ENCODE data around the gene SPECC1L.

The SPECC1L gene

DNA sequence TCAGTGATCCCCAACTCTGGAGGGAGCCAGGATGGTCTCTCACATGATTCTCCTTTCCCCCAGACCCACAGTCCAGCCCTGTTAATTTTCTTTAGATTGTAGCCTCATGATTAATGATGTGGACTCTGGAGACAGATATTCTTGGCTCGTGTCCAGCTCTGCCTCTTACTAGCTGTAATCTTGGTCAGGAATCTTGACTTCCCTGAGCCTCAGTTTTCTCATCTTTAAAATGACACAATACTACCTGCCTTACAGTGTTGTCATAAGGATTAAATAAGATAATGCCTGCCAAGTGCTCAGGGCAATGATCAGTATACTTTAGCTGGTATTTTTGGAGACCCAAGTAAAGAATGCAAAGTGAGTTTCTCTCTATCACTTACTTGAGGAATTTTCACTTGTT is 60.0 kb downstream of the SPECC1L start:
- Histone ChIP-seq H3K9ac (ENCODE audit: low read depth in 1 of 2, low read length in 2 of 2) (no peak overlapping the region), H3K36me3 (ENCODE audit: control insufficient read depth in 1 of 2, insufficient read depth in 2 of 2, low read length in 2 of 2) (peaks cover 13 to 33% of the 10 kb centered on the region in 2 donors), H3K27me3 (ENCODE audit: control insufficient read depth in 1 of 2, insufficient read depth in 2 of 2, low read length in 2 of 2) (no peaks in the 10 kb centered on the region), H3K4me1 (ENCODE audit: control insufficient read depth in 1 of 2, insufficient read depth in 2 of 2, low read length in 2 of 2) (no peaks in the 10 kb centered on the region), H3K4me3 (ENCODE audit: low read depth in 1 of 2, low read length in 2 of 2) (no peak overlapping the region), H3K27ac (ENCODE audit: low read depth, low read length) (no peak overlapping the region), H3K9me3 (ENCODE audit: control insufficient read depth in 1 of 2, low read length in 2 of 2) (no peaks in the 10 kb centered on the region)

- Histone ChIP-seq H3K27ac (ENCODE audit: low read depth, low read length) (no peak overlapping the region), H3K9ac (ENCODE audit: low read depth in 1 of 2, low read length in 2 of 2) (no peak overlapping the region), H3K9me3 (ENCODE audit: control insufficient read depth in 1 of 2, low read length in 2 of 2) (no peaks in the 10 kb centered on the region), H3K4me3 (ENCODE audit: low read depth in 1 of 2, low read length in 2 of 2) (no peak overlapping the region), H3K4me1 (ENCODE audit: control insufficient read depth in 1 of 2, insufficient read depth in 2 of 2, low read length in 2 of 2) (no peaks in the 10 kb centered on the region), H3K36me3 (ENCODE audit: control insufficient read depth in 1 of 2, insufficient read depth in 2 of 2, low read length in 2 of 2) (peaks cover 13 to 32% of the 10 kb centered on the region in 2 donors), H3K27me3 (ENCODE audit: control insufficient read depth in 1 of 2, insufficient read depth in 2 of 2, low read length in 2 of 2) (no peaks in the 10 kb centered on the region)
Measured at GRCh38 chr22:24331468-24332440, 61.1 kb downstream of the SPECC1L start.

GRCh38 chr22:24333301-24333700 is 62.7 kb downstream of the SPECC1L start:
- H3K36me3 ChIP-seq (ENCODE audit: control insufficient read depth in 1 of 2, insufficient read depth in 2 of 2, low read length in 2 of 2): peaks cover 14 to 38% of the 10 kb centered on the region in 2 donors
- no peaks in the 10 kb centered on the region for H3K4me1 ChIP-seq (ENCODE audit: control insufficient read depth in 1 of 2, insufficient read depth in 2 of 2, low read length in 2 of 2)
- no peak overlapping the region for H3K27ac ChIP-seq (ENCODE audit: low read depth, low read length)
- H3K9me3 ChIP-seq (ENCODE audit: control insufficient read depth in 1 of 2, low read length in 2 of 2): no peaks in the 10 kb centered on the region
- no peaks in the 10 kb centered on the region for H3K27me3 ChIP-seq (ENCODE audit: control insufficient read depth in 1 of 2, insufficient read depth in 2 of 2, low read length in 2 of 2)
- no peak overlapping the region for H3K4me3 ChIP-seq (ENCODE audit: low read depth in 1 of 2, low read length in 2 of 2)
- no peak overlapping the region for H3K9ac ChIP-seq (ENCODE audit: low read depth in 1 of 2, low read length in 2 of 2)

DNA sequence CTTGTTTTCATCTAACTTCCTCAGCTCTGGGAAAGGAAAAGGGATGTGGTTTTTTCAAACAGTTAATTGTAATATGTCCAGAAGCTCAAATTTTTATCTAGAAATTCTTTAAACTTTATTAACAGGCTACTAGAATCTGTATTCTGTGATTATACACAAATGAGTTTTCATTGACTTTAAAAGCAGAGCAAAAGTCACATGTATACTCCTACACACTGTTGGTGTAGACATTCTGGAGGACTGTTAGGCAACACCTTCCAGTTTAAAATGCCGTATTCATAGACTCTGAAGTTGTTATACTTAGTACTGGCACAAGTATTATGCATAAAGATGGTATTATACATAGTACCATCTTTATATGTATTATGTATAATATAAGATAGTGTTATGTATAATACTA is 64.9 kb downstream of the SPECC1L start:
- H3K27ac ChIP-seq (ENCODE audit: low read depth, low read length): no peak overlapping the region
- H3K27me3 ChIP-seq (ENCODE audit: control insufficient read depth in 1 of 2, insufficient read depth in 2 of 2, low read length in 2 of 2): no peaks in the 10 kb centered on the region
- no peaks in the 10 kb centered on the region for H3K9me3 ChIP-seq (ENCODE audit: control insufficient read depth in 1 of 2, low read length in 2 of 2)
- peaks cover 0 to 7% of the 10 kb centered on the region in 2 donors for H3K4me1 ChIP-seq (ENCODE audit: control insufficient read depth in 1 of 2, insufficient read depth in 2 of 2, low read length in 2 of 2)
- peaks cover 23 to 44% of the 10 kb centered on the region in 2 donors for H3K36me3 ChIP-seq (ENCODE audit: control insufficient read depth in 1 of 2, insufficient read depth in 2 of 2, low read length in 2 of 2)
- no peak overlapping the region for H3K9ac ChIP-seq (ENCODE audit: low read depth in 1 of 2, low read length in 2 of 2)
- H3K4me3 ChIP-seq (ENCODE audit: low read depth in 1 of 2, low read length in 2 of 2): no peak overlapping the region

GRCh38 chr22:24337894-24338645 is 67.4 kb downstream of the SPECC1L start:
- Histone ChIP-seq H3K9me3 (ENCODE audit: control insufficient read depth in 1 of 2, low read length in 2 of 2) (no peaks in the 10 kb centered on the region), H3K9ac (ENCODE audit: low read depth in 1 of 2, low read length in 2 of 2) (no peak overlapping the region), H3K4me3 (ENCODE audit: low read depth in 1 of 2, low read length in 2 of 2) (no peak overlapping the region), H3K27me3 (ENCODE audit: control insufficient read depth in 1 of 2, insufficient read depth in 2 of 2, low read length in 2 of 2) (no peaks in the 10 kb centered on the region), H3K36me3 (ENCODE audit: control insufficient read depth in 1 of 2, insufficient read depth in 2 of 2, low read length in 2 of 2) (peaks cover 36 to 59% of the 10 kb centered on the region in 2 donors), H3K27ac (ENCODE audit: low read depth, low read length) (no peak overlapping the region), H3K4me1 (ENCODE audit: control insufficient read depth in 1 of 2, insufficient read depth in 2 of 2, low read length in 2 of 2) (peaks cover 0 to 7% of the 10 kb centered on the region in 2 donors)

DNA sequence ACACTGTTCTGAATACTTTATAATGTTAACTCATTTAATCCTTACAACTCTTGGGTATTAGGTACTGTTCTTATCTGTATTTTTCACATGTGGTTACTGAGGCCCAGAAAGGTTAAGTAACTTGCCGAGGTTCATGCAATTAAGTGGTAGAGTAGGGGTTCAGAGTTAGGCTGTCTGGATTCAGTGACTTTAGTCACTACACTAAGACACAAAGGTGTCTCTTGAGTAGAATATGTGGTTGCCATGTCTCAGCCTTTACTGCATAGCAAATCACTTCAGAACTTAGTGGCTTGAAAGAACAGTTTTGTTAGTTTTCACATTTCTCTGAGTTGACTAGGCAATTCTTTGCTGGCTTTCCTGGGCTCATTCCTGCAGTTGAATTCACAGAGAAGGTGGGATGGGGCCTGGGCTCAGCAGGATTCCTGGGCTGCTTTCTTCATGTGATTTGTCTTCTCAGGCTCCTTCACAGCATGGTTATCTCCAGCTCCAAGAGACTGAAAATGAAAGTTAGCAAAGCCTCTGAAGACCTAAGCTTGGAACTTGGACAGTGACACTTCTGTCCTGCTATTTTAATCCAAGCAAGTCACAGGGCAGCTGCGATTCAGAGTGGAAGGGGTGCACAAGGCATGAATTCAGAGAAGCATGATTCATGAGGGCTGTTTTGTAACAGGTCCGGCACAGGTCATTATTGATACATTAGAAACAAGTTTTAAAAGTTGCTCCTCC is 68.3 kb downstream of the SPECC1L start:
- Histone ChIP-seq H3K27me3 (ENCODE audit: control insufficient read depth in 1 of 2, insufficient read depth in 2 of 2, low read length in 2 of 2) (no peaks in the 10 kb centered on the region), H3K9me3 (ENCODE audit: control insufficient read depth in 1 of 2, low read length in 2 of 2) (no peaks in the 10 kb centered on the region), H3K36me3 (ENCODE audit: control insufficient read depth in 1 of 2, insufficient read depth in 2 of 2, low read length in 2 of 2) (peaks cover 36 to 59% of the 10 kb centered on the region in 2 donors), H3K4me1 (ENCODE audit: control insufficient read depth in 1 of 2, insufficient read depth in 2 of 2, low read length in 2 of 2) (peaks cover 0 to 7% of the 10 kb centered on the region in 2 donors), H3K27ac (ENCODE audit: low read depth, low read length) (no peak overlapping the region), H3K9ac (ENCODE audit: low read depth in 1 of 2, low read length in 2 of 2) (no peak overlapping the region), H3K4me3 (ENCODE audit: low read depth in 1 of 2, low read length in 2 of 2) (no peak overlapping the region)

GRCh38 chr22:24339452-24339747 is 68.8 kb downstream of the SPECC1L start:
- H3K4me1 ChIP-seq (ENCODE audit: control insufficient read depth in 1 of 2, insufficient read depth in 2 of 2, low read length in 2 of 2): peaks cover 0 to 7% of the 10 kb centered on the region in 2 donors
- peaks cover 38 to 60% of the 10 kb centered on the region in 2 donors for H3K36me3 ChIP-seq (ENCODE audit: control insufficient read depth in 1 of 2, insufficient read depth in 2 of 2, low read length in 2 of 2)
- H3K4me3 ChIP-seq (ENCODE audit: low read depth in 1 of 2, low read length in 2 of 2): no peak overlapping the region
- no peak overlapping the region for H3K9ac ChIP-seq (ENCODE audit: low read depth in 1 of 2, low read length in 2 of 2)
- H3K27me3 ChIP-seq (ENCODE audit: control insufficient read depth in 1 of 2, insufficient read depth in 2 of 2, low read length in 2 of 2): no peaks in the 10 kb centered on the region
- H3K9me3 ChIP-seq (ENCODE audit: control insufficient read depth in 1 of 2, low read length in 2 of 2): no peaks in the 10 kb centered on the region
- no peak overlapping the region for H3K27ac ChIP-seq (ENCODE audit: low read depth, low read length)

DNA sequence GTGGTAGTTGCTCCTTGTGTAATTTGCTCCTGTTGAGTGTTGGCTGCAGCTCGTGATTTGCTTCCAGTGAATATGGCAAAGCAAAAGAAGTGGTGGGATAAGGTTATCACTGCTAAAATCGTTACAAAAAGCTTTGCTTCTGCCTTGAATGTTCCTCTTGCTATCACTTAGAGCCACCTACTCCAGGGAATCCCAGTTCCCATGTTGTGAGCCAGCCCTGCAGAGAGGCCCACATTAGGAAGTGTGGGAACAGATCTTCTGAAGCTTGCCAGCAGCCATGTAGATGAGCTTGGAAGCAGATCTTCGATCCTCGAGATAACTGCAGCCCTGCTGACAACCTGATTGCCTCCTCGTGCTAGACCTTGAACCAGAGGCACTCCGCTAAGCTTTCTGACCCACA is 71.0 kb downstream of the SPECC1L start:
- Histone ChIP-seq H3K27me3 (ENCODE audit: control insufficient read depth in 1 of 2, insufficient read depth in 2 of 2, low read length in 2 of 2) (no peaks in the 10 kb centered on the region), H3K27ac (ENCODE audit: low read depth, low read length) (no peak overlapping the region), H3K9ac (ENCODE audit: low read depth in 1 of 2, low read length in 2 of 2) (no peak overlapping the region), H3K36me3 (ENCODE audit: control insufficient read depth in 1 of 2, insufficient read depth in 2 of 2, low read length in 2 of 2) (peaks cover 32 to 51% of the 10 kb centered on the region in 2 donors), H3K4me1 (ENCODE audit: control insufficient read depth in 1 of 2, insufficient read depth in 2 of 2, low read length in 2 of 2) (peaks cover 0 to 7% of the 10 kb centered on the region in 2 donors), H3K4me3 (ENCODE audit: low read depth in 1 of 2, low read length in 2 of 2) (no peak overlapping the region), H3K9me3 (ENCODE audit: control insufficient read depth in 1 of 2, low read length in 2 of 2) (no peaks in the 10 kb centered on the region)

DNA sequence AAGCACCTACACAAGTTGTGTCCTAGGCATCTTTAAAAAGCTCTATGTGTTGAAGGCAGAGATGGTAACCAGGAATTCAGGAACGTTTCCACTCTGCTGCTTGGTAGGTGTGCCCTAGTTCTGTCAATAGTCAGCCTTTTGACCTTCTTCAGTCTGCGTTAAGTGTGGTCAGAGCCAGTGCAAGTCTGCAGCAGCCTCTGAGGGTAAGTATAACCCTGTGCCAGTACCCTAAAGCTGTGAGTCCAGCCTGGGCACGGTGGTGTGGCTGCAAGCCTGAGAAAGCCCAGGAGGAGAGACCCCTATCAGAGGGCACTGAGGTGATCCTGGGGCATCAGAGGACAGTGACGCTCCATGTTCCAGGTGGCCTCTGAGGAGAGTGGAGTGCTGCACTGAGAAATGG is 80.0 kb downstream of the SPECC1L start:
- Histone ChIP-seq H3K4me1 (ENCODE audit: control insufficient read depth in 1 of 2, insufficient read depth in 2 of 2, low read length in 2 of 2) (no peaks in the 10 kb centered on the region), H3K4me3 (ENCODE audit: low read depth in 1 of 2, low read length in 2 of 2) (no peak overlapping the region), H3K9ac (ENCODE audit: low read depth in 1 of 2, low read length in 2 of 2) (no peak overlapping the region), H3K27ac (ENCODE audit: low read depth, low read length) (no peak overlapping the region), H3K9me3 (ENCODE audit: control insufficient read depth in 1 of 2, low read length in 2 of 2) (no peaks in the 10 kb centered on the region), H3K36me3 (ENCODE audit: control insufficient read depth in 1 of 2, insufficient read depth in 2 of 2, low read length in 2 of 2) (peaks cover 24 to 52% of the 10 kb centered on the region in 2 donors), H3K27me3 (ENCODE audit: control insufficient read depth in 1 of 2, insufficient read depth in 2 of 2, low read length in 2 of 2) (no peaks in the 10 kb centered on the region)

GRCh38 chr22:24353121-24353520 is 82.5 kb downstream of the SPECC1L start:
- Histone ChIP-seq H3K4me3 (ENCODE audit: low read depth in 1 of 2, low read length in 2 of 2) (no peak overlapping the region), H3K4me1 (ENCODE audit: control insufficient read depth in 1 of 2, insufficient read depth in 2 of 2, low read length in 2 of 2) (no peaks in the 10 kb centered on the region), H3K9ac (ENCODE audit: low read depth in 1 of 2, low read length in 2 of 2) (no peak overlapping the region), H3K36me3 (ENCODE audit: control insufficient read depth in 1 of 2, insufficient read depth in 2 of 2, low read length in 2 of 2) (peaks cover 15 to 40% of the 10 kb centered on the region in 2 donors), H3K27me3 (ENCODE audit: control insufficient read depth in 1 of 2, insufficient read depth in 2 of 2, low read length in 2 of 2) (no peaks in the 10 kb centered on the region), H3K27ac (ENCODE audit: low read depth, low read length) (no peak overlapping the region), H3K9me3 (ENCODE audit: control insufficient read depth in 1 of 2, low read length in 2 of 2) (no peaks in the 10 kb centered on the region)

All from duodenal mucosa (tissue), 2 donors.